Right atrium auricular region (tissue), 2 donors: ENCODE data around the gene ZNF287. TPM values are rescaled to one million over a fixed set of nuclear protein-coding genes. Genes with fewer than 3 reads are reported as not detected.

Source experiments
- DNase-seq: peaks from one replicate; pipeline ENCODE4 v3.0.0-alpha.2; 2019; ENCODE audit warnings: low spot score
- H3K27ac ChIP-seq, 2 donors: fragments of 200-600 bp; sonication (generic); 1 replicate in 1 of 2; 2 replicates in 1 of 2; pipeline ENCODE4 v1.5.1; 2016 to 2019
- H3K27me3 ChIP-seq, 2 donors: fragments of 200-600 bp; sonication (generic); one replicate each; pipeline versions ENCODE4 v1.5.1 to v1.6.0; 2017 to 2019
- H3K36me3 ChIP-seq: fragments of 200-600 bp; sonication (generic); one replicate; pipeline ENCODE4 v1.5.1; 2016
- H3K4me1 ChIP-seq, 2 donors: fragments of 200-600 bp; sonication (generic); one replicate each; pipeline versions ENCODE4 v1.5.1 to v1.6.0; 2017 to 2019
- H3K4me3 ChIP-seq, 2 donors: fragments of 200-600 bp; sonication (generic); 1 replicate in 1 of 2; 2 replicates in 1 of 2; pipeline ENCODE4 v1.5.1; 2017 to 2019; ENCODE audit warnings: mild to moderate bottlenecking in 1 of 2, moderate library complexity in 1 of 2
- H3K9me3 ChIP-seq, 2 donors: fragments of 200-600 bp; sonication (generic); one replicate each; pipeline ENCODE4 v1.5.1; 2019
- CTCF ChIP-seq, 2 donors: fragments of 200-600 bp; sonication (generic); IDR thresholded peaks; one replicate each; pipeline ENCODE4 v1.5.1; 2019; ENCODE audit warnings: antibody characterized with exemption in 2 of 2
- total RNA-seq, 2 donors: library from RNA; depleted of rRNA; stranded (reverse); fragments of >200 nt; gene quantifications; one replicate each; pipeline ENCODE4 v1.1.0, GENCODE V29; 2016

The ZNF287 gene
- 1 to 10 TPM; 5.2 to 8.7 TPM for total RNA-seq

GRCh38 chr17:16568541-16569357 lies at the start of gene ZNF287:
Gene ZNF287 (minus strand): TSS chr17:16569204. CDS start chr17:16567731, 1,473 bp downstream.
- peak; percentile 94 for DNase-seq
- Histone ChIP-seq H3K4me3 (peak within 1 kb of the TSS; percentile 53 to 84), H3K4me1 (peaks cover 0 to 11% of the 10 kb centered on the region in 2 donors), H3K27ac (peak within 1 kb of the TSS; percentile 65 to 83), H3K36me3 (peaks cover 11% of the 10 kb centered on the region), H3K9me3 (no peaks in the 10 kb centered on the region), H3K27me3 (no peaks in the 10 kb centered on the region)
- no peak for TF ChIP-seq CTCF (IDR thresholded peaks at IDR 0.05)

DNA sequence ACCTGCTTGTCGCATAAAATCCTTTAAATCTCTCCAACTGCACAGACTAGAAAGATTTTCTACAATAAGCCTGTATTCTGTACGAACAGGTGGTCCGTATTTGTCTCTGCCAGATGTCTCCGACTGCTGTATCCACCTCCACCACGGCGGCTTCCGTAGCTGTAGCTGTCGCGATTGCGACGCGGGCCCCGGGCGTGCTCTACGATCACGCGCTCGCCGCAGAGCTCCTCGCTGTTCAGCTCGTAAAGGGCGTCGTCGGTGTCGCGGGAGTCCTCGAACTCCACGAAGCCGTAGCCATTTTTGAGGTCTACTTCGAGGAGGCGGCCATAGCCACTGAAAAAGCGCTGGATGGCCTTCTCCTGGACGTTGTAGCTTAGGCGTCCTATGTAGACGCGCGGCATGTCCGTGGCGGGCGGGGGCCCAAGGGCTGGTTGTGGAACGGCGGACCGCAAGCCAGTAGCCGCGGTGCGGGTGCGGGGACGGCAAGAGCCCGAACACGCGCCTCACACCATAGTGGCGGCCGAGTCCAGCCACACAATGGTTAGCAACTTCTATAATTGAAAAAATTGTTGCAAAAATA lies 48.6 kb upstream of the ZNF287 start:
- Histone ChIP-seq H3K9me3 (peaks cover 7 to 75% of the 10 kb centered on the region in 2 donors), H3K4me3 (no peak overlapping the region), H3K27me3 (no peaks in the 10 kb centered on the region), H3K27ac (no peak overlapping the region), H3K36me3 (no peaks in the 10 kb centered on the region), H3K4me1 (no peaks in the 10 kb centered on the region)
- no peak for TF ChIP-seq CTCF (IDR thresholded peaks at IDR 0.05)
- DNase-seq = no peak

GRCh38 chr17:16599537-16599936 lies 30.5 kb upstream of the ZNF287 start:
- no peak for TF ChIP-seq CTCF (IDR thresholded peaks at IDR 0.05)
- peaks cover 0 to 5% of the 10 kb centered on the region in 2 donors for H3K9me3 ChIP-seq
- H3K4me1 ChIP-seq = no peaks in the 10 kb centered on the region
- no peak overlapping the region for H3K4me3 ChIP-seq
- no peaks in the 10 kb centered on the region for H3K27me3 ChIP-seq
- H3K36me3 ChIP-seq = no peaks in the 10 kb centered on the region
- H3K27ac ChIP-seq = no peak overlapping the region
- no peak for DNase-seq

GRCh38 chr17:16593356-16594102 lies 24.5 kb upstream of the ZNF287 start:
- no peaks in the 10 kb centered on the region for H3K27me3 ChIP-seq
- H3K9me3 ChIP-seq = no peaks in the 10 kb centered on the region
- H3K4me1 ChIP-seq = peaks cover 0 to 5% of the 10 kb centered on the region in 2 donors
- no peak overlapping the region for H3K27ac ChIP-seq
- DNase-seq = no peak
- H3K4me3 ChIP-seq = no peak overlapping the region
- no peaks in the 10 kb centered on the region for H3K36me3 ChIP-seq
- TF ChIP-seq CTCF (IDR thresholded peaks at IDR 0.05) = no peak

GRCh38 chr17:16589097-16589969 lies 20.3 kb upstream of the ZNF287 start:
- H3K27me3 ChIP-seq = no peaks in the 10 kb centered on the region
- H3K27ac ChIP-seq = peak overlapping the region; percentile 54 to 67
- peak overlapping the region; percentile 57 to 58 for H3K4me3 ChIP-seq
- DNase-seq = peak; percentile 93
- H3K4me1 ChIP-seq = peaks cover 0 to 9% of the 10 kb centered on the region in 2 donors
- no peaks in the 10 kb centered on the region for H3K36me3 ChIP-seq
- peak; percentile 98 to 100 for TF ChIP-seq CTCF (IDR thresholded peaks at IDR 0.05)
- no peaks in the 10 kb centered on the region for H3K9me3 ChIP-seq
